NCI-H82 treated with DMSO at 0.1 percent for 48 hours (cell line): ENCODE results near the gene PRDM5.

Experiments
- DNase-seq: peaks from one replicate; lab custom pipeline; 2025; ENCODE audit not compliant: unreplicated experiment; lab: John Stamatoyannopoulos, UW

The PRDM5 gene

GRCh38 chr4:120915336-120915735 is 7.2 kb downstream of the PRDM5 start:
- DNase-seq = no peak

- DNase-seq = no peak
Observed at GRCh38 chr4:120903419-120903818, 19.1 kb downstream of the PRDM5 start.

GRCh38 chr4:120902925-120903324 is 19.6 kb downstream of the PRDM5 start:
- no peak for DNase-seq

- DNase-seq = no peak
Observed at GRCh38 chr4:120901731-120902130, 20.8 kb downstream of the PRDM5 start.

- DNase-seq = no peak
Observed at GRCh38 chr4:120897981-120898719, 24.4 kb downstream of the PRDM5 start.

GRCh38 chr4:120895554-120895953 is 27.0 kb downstream of the PRDM5 start:
- no peak for DNase-seq

GRCh38 chr4:120893314-120893713 is 29.2 kb downstream of the PRDM5 start:
- no peak for DNase-seq

- DNase-seq = no peak
Observed at GRCh38 chr4:120886191-120886590, 36.3 kb downstream of the PRDM5 start.

- DNase-seq = no peak
Observed at GRCh38 chr4:120881846-120882245, 40.7 kb downstream of the PRDM5 start.

- no peak for DNase-seq
Observed at GRCh38 chr4:120881351-120881750, 41.2 kb downstream of the PRDM5 start.

- DNase-seq = no peak
Observed at GRCh38 chr4:120877021-120877420, 45.5 kb downstream of the PRDM5 start.

GRCh38 chr4:120874792-120875774 is 47.4 kb downstream of the PRDM5 start:
- DNase-seq = no peak

GRCh38 chr4:120873554-120873953 is 49.0 kb downstream of the PRDM5 start:
- no peak for DNase-seq

GRCh38 chr4:120871173-120871572 is 51.4 kb downstream of the PRDM5 start:
- DNase-seq = no peak

GRCh38 chr4:120870279-120870673 is 52.2 kb downstream of the PRDM5 start:
- no peak for DNase-seq

- no peak for DNase-seq
Observed at GRCh38 chr4:120869613-120870278, 52.8 kb downstream of the PRDM5 start.

GRCh38 chr4:120867506-120867905 is 55.0 kb downstream of the PRDM5 start:
- no peak for DNase-seq

- DNase-seq = no peak
Observed at GRCh38 chr4:120865985-120866384, 56.5 kb downstream of the PRDM5 start.

GRCh38 chr4:120864969-120865368 is 57.6 kb downstream of the PRDM5 start:
- no peak for DNase-seq

- no peak for DNase-seq
Observed at GRCh38 chr4:120862432-120862831, 60.1 kb downstream of the PRDM5 start.

GRCh38 chr4:120861852-120862251 is 60.7 kb downstream of the PRDM5 start:
- no peak for DNase-seq
